Measurements from ENCODE around the gene NKAPL. TPM values are rescaled to one million over a fixed set of nuclear protein-coding genes. Genes with fewer than 3 reads are reported as not detected.
A peak's percentile ranks its signal among the peaks of the same experiment; 100 is the strongest.

NKAPL gene
- total and polyA plus RNA-seq, 10 of the 15 experiments (the other 5 are each of a cell fraction or from before 2014, with no cell fraction given): 0.10 to 0.48 (median 0.19) TPM; not detected in 1

- no peak for TF ChIP-seq PAX8 (IDR thresholded peaks at IDR 0.05)
- no peak for TF ChIP-seq BRCA1 (IDR thresholded peaks at IDR 0.05; ENCODE audit: low read depth, low read length)
- TF ChIP-seq CUX1 (IDR thresholded peaks at IDR 0.05; ENCODE audit: insufficient replicate concordance, low read depth, low read length): no peak
- no peak for TF ChIP-seq ZNF217 (IDR thresholded peaks at IDR 0.05)
- TF ChIP-seq NBN (IDR thresholded peaks at IDR 0.05): no peak
- no peak for TF ChIP-seq BCLAF1 (IDR thresholded peaks at IDR 0.05)
- TF ChIP-seq IKZF2 (IDR thresholded peaks at IDR 0.05): no peak
- no peak for TF ChIP-seq ZNF24 (IDR thresholded peaks at IDR 0.05)
- TF ChIP-seq SPI1 (IDR thresholded peaks at IDR 0.05; ENCODE audit: borderline replicate concordance, insufficient read depth, low read depth, low read length): no peak
- TF ChIP-seq TBL1XR1 (IDR thresholded peaks at IDR 0.05; ENCODE audit: low read depth, low read length): no peak
- peak; percentile 35; the same call in 1 of the 2 replicates for TF ChIP-seq GABPA (IDR thresholded peaks at IDR 0.05; ENCODE audit: low read depth)
- no peak for TF ChIP-seq KLF5 (IDR thresholded peaks at IDR 0.05; ENCODE audit: partially characterized antibody)
- no peak for TF ChIP-seq STAT3 (IDR thresholded peaks at IDR 0.05; ENCODE audit: low read depth, low read length)
- TF ChIP-seq CHD2 (IDR thresholded peaks at IDR 0.05; ENCODE audit: borderline replicate concordance, low read depth, low read length): no peak
- no peak for TF ChIP-seq ZZZ3 (IDR thresholded peaks at IDR 0.05; ENCODE audit: control insufficient read depth, insufficient read length, low read depth)
- peak; percentile 46; the same call in 1 of the 2 replicates for TF ChIP-seq SMAD5 (IDR thresholded peaks at IDR 0.05; ENCODE audit: low read depth)
- no peak for TF ChIP-seq ESRRA (IDR thresholded peaks at IDR 0.05; ENCODE audit: low read length)
- no peak for TF ChIP-seq KAT2A (conservative IDR thresholded peaks at IDR 0.05; ENCODE audit: control insufficient read depth, low read depth, low read length)
- no peak for TF ChIP-seq ATF7 (IDR thresholded peaks at IDR 0.05; ENCODE audit: low read depth)
- TF ChIP-seq ZNF207 (IDR thresholded peaks at IDR 0.05; ENCODE audit: borderline replicate concordance): no peak
- no peak for TF ChIP-seq HSF1 (IDR thresholded peaks at IDR 0.05; ENCODE audit: low read depth, low read length)
- TF ChIP-seq EED (IDR thresholded peaks at IDR 0.05; ENCODE audit: low read depth): peak; percentile 47; the same call in 1 of the 2 replicates
- TF ChIP-seq NFXL1 (IDR thresholded peaks at IDR 0.05; ENCODE audit: borderline replicate concordance): no peak
Observed at GRCh38 chr6:28281288-28282064, 22.4 kb downstream of the NKAPL start, which contains the start of gene PGBD1 (continued).
